HFFc6 (cell line): Measurements from ENCODE around the gene SNAPIN. TPM values are rescaled to one million over a fixed set of nuclear protein-coding genes. Genes with fewer than 3 reads are reported as not detected.

ENCODE experiments used
- DNase-seq: peaks from one replicate; pipeline ENCODE4 v3.0.0-alpha.2; 2018
- H3K27ac Mint-ChIP-seq: 2 replicates; pipeline ENCODE4 v1.8.0; 2020; ENCODE audit warnings: mild to moderate bottlenecking, mixed read lengths
- H3K27me3 Mint-ChIP-seq: 2 replicates; pipeline ENCODE4 v1.8.0; 2021; ENCODE audit warnings: mild to moderate bottlenecking, moderate library complexity, mixed read lengths; ENCODE audit not compliant: insufficient read depth
- H3K36me3 Mint-ChIP-seq: 2 replicates; pipeline ENCODE4 v1.8.0; 2021; ENCODE audit warnings: low read depth, mixed read lengths
- H3K4me1 Mint-ChIP-seq: 2 replicates; pipeline ENCODE4 v1.8.0; 2020; ENCODE audit warnings: low read depth, mixed read lengths
- H3K4me3 Mint-ChIP-seq: 2 replicates; pipeline ENCODE4 v1.8.0; 2020; ENCODE audit warnings: mild to moderate bottlenecking, moderate library complexity, mixed read lengths
- H3K9me3 Mint-ChIP-seq: 2 replicates; pipeline ENCODE4 v1.8.0; 2020; ENCODE audit warnings: mild to moderate bottlenecking, mixed read lengths
- CTCF ChIP-seq: fragments of 200-600 bp; sonication (generic); IDR thresholded peaks from 2 replicates; pipeline ENCODE4 v1.5.0; 2021; ENCODE audit warnings: antibody characterized with exemption, mild to moderate bottlenecking
- microRNA-seq: library from miRNA; unstranded; fragments of <30 nt; microRNA quantifications from one replicate; pipeline ENCODE4, GENCODE V29; 2019
- total RNA-seq, 6 experiments: library from RNA; stranded (reverse); fragmentation: NEBNext Ultra II Directional; extraction: Animal tissue kit (Norgen Biotek cat#: 25700); gene quantifications; 2 replicates in 1 of 6; 3 replicates in 5 of 6; pipeline ENCODE4 v1.2.3, GENCODE V29; 2021

Gene SNAPIN
- total RNA-seq, 6 experiments from 2014 or later: 40.7 to 46.7 (median 42.4) TPM

- Mint-ChIP-seq H3K9me3 (no peaks in the 10 kb centered on the region), H3K4me1 (peaks cover 8% of the 10 kb centered on the region), H3K4me3 (no peak overlapping the region), H3K27me3 (peaks cover 2% of the 10 kb centered on the region), H3K36me3 (no peaks in the 10 kb centered on the region), H3K27ac (no peak overlapping the region)
- no peak for DNase-seq
- no peak for TF ChIP-seq CTCF
Observed at GRCh38 chr1:153698020-153698922, 39.8 kb downstream of the SNAPIN start.

- peak; percentile 50 for DNase-seq
- Mint-ChIP-seq H3K4me1 (peaks cover 8% of the 10 kb centered on the region), H3K9me3 (no peaks in the 10 kb centered on the region), H3K27ac (no peak overlapping the region), H3K4me3 (no peak overlapping the region), H3K27me3 (peaks cover 2% of the 10 kb centered on the region; the same call in 1 of the 2 replicates), H3K36me3 (no peaks in the 10 kb centered on the region)
- TF ChIP-seq CTCF: no peak
Observed at GRCh38 chr1:153698923-153699714, 40.6 kb downstream of the SNAPIN start.

- Mint-ChIP-seq H3K27me3 (peaks cover 2% of the 10 kb centered on the region; the same call in 1 of the 2 replicates), H3K4me3 (no peak overlapping the region), H3K4me1 (peaks cover 8% of the 10 kb centered on the region), H3K36me3 (no peaks in the 10 kb centered on the region), H3K27ac (no peak overlapping the region), H3K9me3 (no peaks in the 10 kb centered on the region)
- no peak for TF ChIP-seq CTCF
- DNase-seq: no peak
Observed at GRCh38 chr1:153699768-153700167, 41.3 kb downstream of the SNAPIN start.

- Mint-ChIP-seq H3K27ac (no peak overlapping the region), H3K9me3 (no peaks in the 10 kb centered on the region), H3K36me3 (no peaks in the 10 kb centered on the region), H3K4me3 (no peak overlapping the region), H3K27me3 (no peaks in the 10 kb centered on the region), H3K4me1 (0 out of 2 replicates have a peak, but pooled peaks cover 6% of the 10 kb centered on the region)
- DNase-seq: no peak
- no peak for TF ChIP-seq CTCF
Observed at GRCh38 chr1:153705484-153705883, 47.0 kb downstream of the SNAPIN start.

GRCh38 chr1:153711026-153711425 is 52.5 kb downstream of the SNAPIN start:
- Mint-ChIP-seq H3K27ac (no peak overlapping the region), H3K27me3 (peaks cover 2% of the 10 kb centered on the region; the same call in 1 of the 2 replicates), H3K36me3 (no peaks in the 10 kb centered on the region), H3K9me3 (no peaks in the 10 kb centered on the region), H3K4me1 (0 out of 2 replicates have a peak, but pooled peaks cover 6% of the 10 kb centered on the region), H3K4me3 (no peak overlapping the region)
- no peak for DNase-seq
- TF ChIP-seq CTCF: no peak

Small RNA genes within 50 kb of the gene (microRNA-seq; reads per million reads assigned to microRNA genes)
- gene MIR8083: not detected

Other genes starting within 250 kb of the SNAPIN start
- gene S100A7A, start 242.2 kb upstream of the SNAPIN start, total RNA-seq: not detected
- not detected for gene S100A7, start 198.1 kb upstream of the SNAPIN start, total RNA-seq
- 1,000 to 10,000 TPM; 1,971 to 2,311 (median 2,129) TPM for gene S100A6, start 122.7 kb upstream of the SNAPIN start, total RNA-seq
- gene S100A5, start 117.8 kb upstream of the SNAPIN start, total RNA-seq: 1 to 10 TPM in 1 of 6 experiments, under 1 TPM in 5; 0.40 to 1.2 (median 0.71) TPM
- 100 to 1,000 TPM; 394 to 846 (median 814) TPM for gene S100A4, start 112.9 kb upstream of the SNAPIN start, total RNA-seq
- 1 to 10 TPM; 3.4 to 5.6 (median 5.1) TPM for gene S100A3, start 109.4 kb upstream of the SNAPIN start, total RNA-seq
- 10 to 100 TPM in 4 of 6 experiments, 1 to 10 TPM in 2; 7.4 to 12.5 (median 10.4) TPM for gene S100A2, start 92.9 kb upstream of the SNAPIN start, total RNA-seq
- 100 to 1,000 TPM; 235 to 351 (median 258) TPM for gene S100A16, start 45.6 kb upstream of the SNAPIN start, total RNA-seq
- under 1 TPM in 1 of 6 experiments, not detected in 5; 0.54 TPM for gene S100A14, start 42.4 kb upstream of the SNAPIN start, total RNA-seq
- gene S100A13, start 31.2 kb upstream of the SNAPIN start, total RNA-seq: 100 to 1,000 TPM; 162 to 225 (median 208) TPM
- under 1 TPM in 3 of 6 experiments, not detected in 3; 0.59 to 0.96 (median 0.82) TPM for gene S100A1, start 30.3 kb upstream of the SNAPIN start, total RNA-seq
- 10 to 100 TPM; 48.1 to 57.9 (median 53.9) TPM for gene CHTOP, start 24.6 kb upstream of the SNAPIN start, total RNA-seq
- 100 to 1,000 TPM; 127 to 169 (median 156) TPM for gene ILF2, start 12.3 kb downstream of the SNAPIN start, total RNA-seq
- gene NPR1, start 20.0 kb downstream of the SNAPIN start, total RNA-seq: under 1 TPM in 1 of 6 experiments, not detected in 5; 0.05 TPM
- 10 to 100 TPM; 33.6 to 43.8 (median 36.4) TPM for gene INTS3, start 69.3 kb downstream of the SNAPIN start, total RNA-seq
- 1 to 10 TPM; 5.0 to 7.0 (median 6.1) TPM for gene SLC27A3, start 116.7 kb downstream of the SNAPIN start, total RNA-seq